ENCODE data around the gene AOX1. TPM values are rescaled to one million over a fixed set of nuclear protein-coding genes. Genes with fewer than 3 reads are reported as not detected.

Gene AOX1
- polyA plus RNA-seq, 1 of the 3 experiments (the other 2 are of a cell fraction) = 3.3 TPM

- Histone ChIP-seq H3K9ac (no peak overlapping the region), H3K4me2 (no peak overlapping the region), H3K4me3 (ENCODE audit: low read depth in 2 of 2, low read length in 1 of 2) (no peak overlapping the region), H3K9me3 (no peaks in the 10 kb centered on the region; the same call in 1 of the 2 replicates), H3K36me3 (replicated peaks in 1 of 2; ENCODE audit: control insufficient read depth in 1 of 2, insufficient read depth in 2 of 2, low read length in 1 of 2) (no peaks in the 10 kb centered on the region), H3K9me2 (no peaks in the 10 kb centered on the region), H4K20me1 (ENCODE audit: insufficient read depth) (no peaks in the 10 kb centered on the region), H3K79me2 (ENCODE audit: insufficient read depth) (no peaks in the 10 kb centered on the region), H2AFZ (ENCODE audit: low read depth) (no peak overlapping the region), H3K27me3 (ENCODE audit: insufficient read depth) (no peaks in the 10 kb centered on the region), H3K27ac (ENCODE audit: low read depth in 2 of 2, low read length in 1 of 2) (no peak overlapping the region), H3F3A (replicated peaks; ENCODE audit: insufficient read depth) (no peaks in the 10 kb centered on the region), H3K4me1 (ENCODE audit: control insufficient read depth in 1 of 2, insufficient read depth in 2 of 2, low read depth in 1 of 2, low read length in 1 of 2) (peaks cover 0 to 9% of the 10 kb centered on the region in 2 experiments; a peak in 1 of 4 replicates)
- CTCF ChIA-PET = interaction anchor here (1.0 to 1.8 kb wide), 3 partner anchors 12 to 617 kb away, joined by 3 to 5 read pairs (median 3); no protein-coding TSS in a partner anchor
- WGBS (ENCODE audit: low lambda C conversion rate) = 87% methylated on average over 4 of the region's 4 CpGs
- POLR2A ChIA-PET = no interaction called here
- TF ChIP-seq FOXM1 (IDR thresholded peaks at IDR 0.05; ENCODE audit: low read depth) (no peak), SIN3A (IDR thresholded peaks at IDR 0.05; ENCODE audit: borderline replicate concordance, low read depth, low read length) (no peak), FOSL2 (IDR thresholded peaks at IDR 0.05; ENCODE audit: borderline replicate concordance, low read depth) (no peak), MAX (IDR thresholded peaks at IDR 0.05; ENCODE audit: low read depth) (no peak)
- no peak for DNase-seq
These were observed 16.8 kb downstream of the AOX1 start for GRCh38 chr2:200602584-200602983.

- TF ChIP-seq MXI1 (IDR thresholded peaks at IDR 0.05; ENCODE audit: low read depth, low read length) (no peak), NFIC (IDR thresholded peaks at IDR 0.05; ENCODE audit: borderline replicate concordance) (peak; percentile 23; the same call in 1 of the 2 replicates), POLR2AphosphoS5 (IDR thresholded peaks at IDR 0.05; ENCODE audit: low read depth, low read length) (no peak), FOSL2 (IDR thresholded peaks at IDR 0.05; ENCODE audit: borderline replicate concordance, low read depth) (peak; percentile 30; the same call in 1 of the 2 replicates), EP300 (IDR thresholded peaks at IDR 0.05; ENCODE audit: borderline replicate concordance in 1 of 2, low read depth in 1 of 2, low read length in 1 of 2) (peak in 1 of 2 experiments; percentile 34; a peak in 1 of 4 replicates), GABPA (IDR thresholded peaks at IDR 0.05; ENCODE audit: low read depth) (no peak), NRF1 (IDR thresholded peaks at IDR 0.05; ENCODE audit: low read depth, low read length) (no peak), RCOR1 (IDR thresholded peaks at IDR 0.05; ENCODE audit: low read length) (no peak), TEAD4 (IDR thresholded peaks at IDR 0.05; ENCODE audit: borderline replicate concordance, insufficient read depth) (no peak), ELF1 (IDR thresholded peaks at IDR 0.05) (no peak), JUND (IDR thresholded peaks at IDR 0.05) (peak; percentile 46; the same call in 1 of the 2 replicates), TCF12 (IDR thresholded peaks at IDR 0.05) (peak; percentile 24; the same call in 1 of the 2 replicates)
- peaks cover 0 to 14% of the 10 kb centered on the region in 2 experiments; a peak in 1 of 4 replicates for H3K4me1 ChIP-seq (ENCODE audit: control insufficient read depth in 1 of 2, insufficient read depth in 2 of 2, low read depth in 1 of 2, low read length in 1 of 2)
- no peaks in the 10 kb centered on the region for H3K36me3 ChIP-seq (replicated peaks in 1 of 2; ENCODE audit: control insufficient read depth in 1 of 2, insufficient read depth in 2 of 2, low read length in 1 of 2)
- no peaks in the 10 kb centered on the region for H3K79me2 ChIP-seq (ENCODE audit: insufficient read depth)
- no peaks in the 10 kb centered on the region for H3K9me2 ChIP-seq
- no peaks in the 10 kb centered on the region; the same call in 1 of the 2 replicates for H3K9me3 ChIP-seq
- H3K4me3 ChIP-seq (ENCODE audit: low read depth in 2 of 2, low read length in 1 of 2) = no peak overlapping the region
- H4K20me1 ChIP-seq (ENCODE audit: insufficient read depth) = no peaks in the 10 kb centered on the region
- ChIA-PET POLR2A (no interaction called here), CTCF (interaction anchor here (1.0 to 2.2 kb wide), 3 partner anchors 11 to 574 kb away, joined by 3 to 5 read pairs (median 5); no protein-coding TSS in a partner anchor)
- peak overlapping the region in 1 of 2 experiments; percentile 14; a peak in 1 of 4 replicates for H3K27ac ChIP-seq (ENCODE audit: low read depth in 2 of 2, low read length in 1 of 2)
- WGBS (ENCODE audit: low lambda C conversion rate) = 45% methylated on average over 3 of the region's 3 CpGs
- H3K27me3 ChIP-seq (ENCODE audit: insufficient read depth) = no peaks in the 10 kb centered on the region
- peak overlapping the region; percentile 48; the same call in 1 of the 2 replicates for H2AFZ ChIP-seq (ENCODE audit: low read depth)
- peak overlapping the region; percentile 14; the same call in 1 of the 2 replicates for H3K4me2 ChIP-seq
- H3F3A ChIP-seq (replicated peaks; ENCODE audit: insufficient read depth) = peaks cover 7% of the 10 kb centered on the region
- no peak overlapping the region for H3K9ac ChIP-seq
- no peak for DNase-seq
These were observed 18.2 kb downstream of the AOX1 start for GRCh38 chr2:200603972-200604371.
